Measurements from ENCODE around the gene ZBTB9.

DNA sequence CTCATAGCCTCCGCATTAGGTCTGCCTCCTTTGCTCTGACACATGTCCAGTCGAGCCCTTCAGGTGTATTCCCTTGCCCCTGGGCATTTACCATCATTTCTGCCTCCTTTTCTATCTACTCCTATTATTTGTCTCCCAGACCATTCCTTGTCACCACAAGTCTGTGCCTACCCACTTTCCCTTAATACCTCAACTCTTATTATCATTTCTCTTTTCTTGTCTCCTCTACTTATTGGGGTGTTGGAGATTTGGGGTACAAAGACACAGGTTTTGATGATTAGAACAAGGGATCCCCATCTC, 33.1 kb upstream of the ZBTB9 start:
- TF ChIP-seq POLR2A (IDR thresholded peaks at IDR 0.05; ENCODE audit: low read length) (no peak), GATA1 (IDR thresholded peaks at IDR 0.05; ENCODE audit: low read depth, low read length) (no peak)
